ENCODE results near the gene ADRA1B.
"Not testable (repeated sequence)": the region's sequence is repeated elsewhere in the genome, so short reads cannot be mapped to it uniquely, and the experiment has no call there.

Gene ADRA1B

GRCh38 chr5:159987031-159987674 lies 70.9 kb downstream of the ADRA1B start:
- DNase-seq (ENCODE audit: extremely low read depth, low read depth), result no peak
- TF ChIP-seq CTCF (IDR thresholded peaks at IDR 0.05; ENCODE audit: low read depth, low read length, missing control alignments), result peak; percentile 77
- H3K4me3 ChIP-seq (replicated peaks; ENCODE audit: low read depth, low read length), result peak overlapping the region; percentile 31

DNA sequence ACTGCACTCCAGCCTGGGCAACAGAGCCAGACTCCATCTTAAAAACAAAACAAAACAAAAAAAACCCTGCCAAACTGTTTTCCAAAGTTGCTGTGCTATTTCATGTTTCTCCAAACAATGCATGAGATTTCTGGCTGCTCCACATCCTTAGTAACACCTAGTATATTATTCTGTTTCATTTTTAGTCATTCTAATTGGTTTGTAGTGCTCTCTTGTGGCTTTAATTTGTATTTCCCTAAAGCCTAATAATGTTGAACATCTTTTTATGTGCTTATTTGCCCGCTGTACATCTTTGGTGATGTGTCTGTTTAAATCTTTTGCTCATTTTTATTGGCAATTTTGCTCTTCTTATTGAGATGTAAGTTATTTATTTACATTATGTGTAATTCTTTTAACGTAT lies 74.2 kb downstream of the ADRA1B start:
- no peak for TF ChIP-seq CTCF (IDR thresholded peaks at IDR 0.05; ENCODE audit: low read depth, low read length, missing control alignments)
- DNase-seq (ENCODE audit: extremely low read depth, low read depth), result no peak
- no peak overlapping the region for H3K4me3 ChIP-seq (replicated peaks; ENCODE audit: low read depth, low read length)

GRCh38 chr5:159992566-159992965 lies 76.3 kb downstream of the ADRA1B start:
- TF ChIP-seq CTCF (IDR thresholded peaks at IDR 0.05; ENCODE audit: low read depth, low read length, missing control alignments), result no peak
- no peak overlapping the region for H3K4me3 ChIP-seq (replicated peaks; ENCODE audit: low read depth, low read length)
- DNase-seq (ENCODE audit: extremely low read depth, low read depth), result no peak

DNA sequence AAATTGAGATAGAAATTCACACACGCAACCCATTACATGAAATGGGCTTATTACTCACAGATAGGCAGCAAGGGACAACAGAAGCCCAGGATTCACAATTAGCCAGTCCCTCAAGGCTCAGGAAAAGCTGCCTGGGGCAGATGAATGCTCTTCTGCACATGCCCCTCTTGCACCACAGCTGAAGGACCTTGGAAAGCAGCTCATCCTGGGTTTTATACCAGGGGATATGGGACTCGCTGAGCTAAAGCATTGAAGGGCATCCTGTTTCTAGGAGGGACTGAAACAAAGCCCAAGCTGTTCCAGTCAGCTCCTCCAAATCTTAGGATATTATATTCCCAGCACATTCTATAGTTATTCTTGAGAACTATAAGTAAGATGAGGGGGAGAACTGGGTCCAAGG lies 76.9 kb downstream of the ADRA1B start:
- no peak for TF ChIP-seq CTCF (IDR thresholded peaks at IDR 0.05; ENCODE audit: low read depth, low read length, missing control alignments)
- H3K4me3 ChIP-seq (replicated peaks; ENCODE audit: low read depth, low read length), result no peak overlapping the region
- no peak for DNase-seq (ENCODE audit: extremely low read depth, low read depth)

- no peak for DNase-seq (ENCODE audit: extremely low read depth, low read depth)
Measured at GRCh38 chr5:159995907-159996306, 79.6 kb downstream of the ADRA1B start.

GRCh38 chr5:160001457-160001856 lies 85.2 kb downstream of the ADRA1B start:
- TF ChIP-seq CTCF (IDR thresholded peaks at IDR 0.05; ENCODE audit: low read depth, low read length, missing control alignments), result no peak
- DNase-seq (ENCODE audit: extremely low read depth, low read depth), result no peak
- H3K4me3 ChIP-seq (replicated peaks; ENCODE audit: low read depth, low read length), result no peak overlapping the region

More at GRCh38 chr5:159995907-159996306, 79.6 kb downstream of the ADRA1B start:
- no peak for TF ChIP-seq CTCF (IDR thresholded peaks at IDR 0.05; ENCODE audit: low read depth, low read length, missing control alignments)
- H3K4me3 ChIP-seq (replicated peaks; ENCODE audit: low read depth, low read length), result no peak overlapping the region

- no peak for TF ChIP-seq CTCF (IDR thresholded peaks at IDR 0.05; ENCODE audit: low read depth, low read length, missing control alignments)
- H3K4me3 ChIP-seq (replicated peaks; ENCODE audit: low read depth, low read length), result no peak overlapping the region
- DNase-seq (ENCODE audit: extremely low read depth, low read depth), result no peak
Measured at GRCh38 chr5:160007514-160007913, 91.2 kb downstream of the ADRA1B start.

- DNase-seq (ENCODE audit: extremely low read depth, low read depth), result not testable (repeated sequence)
- H3K4me3 ChIP-seq (replicated peaks; ENCODE audit: low read depth, low read length), result peak overlapping the region; percentile 100
Measured at GRCh38 chr5:160008529-160008876, 92.2 kb downstream of the ADRA1B start.

Measured in HFF-Myc (cell line).